Astrocyte of the spinal cord (primary cell): Measurements from ENCODE around the gene PSMD4.

Experiments
- DNase-seq: peaks from one replicate; pipeline ENCODE4 v3.0.0; 2011; ENCODE audit warnings: low read depth, low spot score
- H3K4me3 ChIP-seq: 2 replicates; pipeline ENCODE4 v1.5.1; 2011; ENCODE audit warnings: low read depth, mild to moderate bottlenecking, low read length, moderate library complexity
- CTCF ChIP-seq: IDR thresholded peaks from 2 replicates; pipeline ENCODE4 v1.5.1; 2012; ENCODE audit warnings: low read depth, mild to moderate bottlenecking, low read length, inconsistent platforms
- in situ Hi-C: cut with HindIII; loops from 2 replicates; pipeline ENCODE4 v1.10.0; 2017; ENCODE audit warnings: low sequenced_read_pairs

The PSMD4 gene

DNA sequence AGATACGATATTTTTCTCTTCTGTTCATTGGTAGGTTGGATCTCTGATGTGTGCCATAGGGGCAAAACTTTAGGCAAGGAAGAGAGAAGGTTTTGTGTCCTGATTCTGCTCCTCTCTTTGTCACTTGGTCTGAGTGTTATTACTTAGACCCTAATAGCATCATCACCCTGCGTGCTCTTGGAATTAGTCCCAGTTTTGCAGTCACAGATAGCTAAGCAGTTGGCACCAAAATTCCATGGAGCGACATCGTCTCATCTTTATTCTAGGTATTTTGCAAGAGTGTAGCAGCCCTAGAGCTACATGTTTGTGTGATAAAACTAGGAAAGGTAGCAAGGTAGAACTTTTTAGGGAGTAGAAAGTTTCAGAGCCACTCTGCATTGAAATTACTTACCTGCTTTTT lies 32.4 kb upstream of the PSMD4 start:
- TF ChIP-seq CTCF, result no peak
- no peak overlapping the region for H3K4me3 ChIP-seq
- no peak for DNase-seq
- in situ Hi-C loops, result no loop called here

DNA sequence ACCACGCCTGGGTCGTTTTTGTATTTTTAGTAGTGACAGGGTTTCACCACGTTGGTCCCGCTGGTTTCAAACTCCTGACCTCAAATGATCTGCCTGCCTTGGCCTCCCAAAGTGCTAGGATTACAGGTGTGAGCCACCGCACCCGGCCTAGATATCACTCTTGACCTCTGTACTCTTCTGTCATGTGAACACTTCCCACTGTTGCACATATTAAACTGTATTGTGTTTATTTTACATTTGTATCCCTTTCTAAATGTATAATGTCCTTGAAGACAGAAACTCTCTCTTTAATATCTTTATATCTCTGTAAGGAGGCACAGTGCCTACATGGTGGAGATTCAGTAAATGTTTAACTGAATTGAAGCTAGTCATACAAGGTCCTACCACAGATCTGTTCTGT lies 19.3 kb upstream of the PSMD4 start:
- in situ Hi-C loops, result no loop called here
- no peak overlapping the region for H3K4me3 ChIP-seq
- no peak for TF ChIP-seq CTCF
- no peak for DNase-seq

- no peak for TF ChIP-seq CTCF
- H3K4me3 ChIP-seq, result no peak overlapping the region
These were observed 16.7 kb upstream of the PSMD4 start for GRCh38 chr1:151237678-151238466.

GRCh38 chr1:151238467-151238739 lies 16.1 kb upstream of the PSMD4 start:
- peak; percentile 84 for DNase-seq
- in situ Hi-C loops, result no loop called here
- no peak for TF ChIP-seq CTCF
- no peak overlapping the region for H3K4me3 ChIP-seq

More at GRCh38 chr1:151237678-151238466, 16.7 kb upstream of the PSMD4 start:
- DNase-seq, result no peak
- in situ Hi-C loops, result no loop called here

GRCh38 chr1:151242442-151242841 lies 12.1 kb upstream of the PSMD4 start:
- in situ Hi-C loops, result no loop called here
- no peak for TF ChIP-seq CTCF
- no peak for DNase-seq
- no peak overlapping the region for H3K4me3 ChIP-seq

- in situ Hi-C loops, result no loop called here
- no peak overlapping the region for H3K4me3 ChIP-seq
- TF ChIP-seq CTCF, result no peak
- DNase-seq, result no peak
These were observed 10.8 kb upstream of the PSMD4 start for GRCh38 chr1:151243683-151244216.
